ENCODE data around the gene KLHL34.

GRCh38 chrX:21675931-21676330 is 17.8 kb upstream of the KLHL34 start:
- no peak for TF ChIP-seq CTCF (IDR thresholded peaks at IDR 0.05)
- TF ChIP-seq POLR2A (IDR thresholded peaks at IDR 0.05), result no peak

Data from body of pancreas (tissue), 4 donors.